SK-N-SH treated with all-trans-retinoic acid at 6 μM for 48 hours (cell line): ENCODE results near the gene TUBGCP3.

Experiments
- ATAC-seq: fragments of 200-7000 bp; cut with Tn5 transposase; 3 replicates; pipeline ENCODE4 v1.9.1; 2020; ENCODE audit warnings: mild to moderate bottlenecking, moderate library complexity
- ARNTL ChIP-seq: fragments of 450-650 bp; formaldehyde crosslinking; IDR thresholded peaks from 2 replicates; pipeline ENCODE4 v1.5.0; 2020; ENCODE audit warnings: low read depth, mild to moderate bottlenecking, moderate library complexity, borderline replicate concordance
- BACH2 ChIP-seq: fragments of 250-450 bp; sonication (Bioruptor Pico); IDR thresholded peaks from 2 replicates; pipeline ENCODE4 v1.9.0; 2021; ENCODE audit warnings: mild to moderate bottlenecking, borderline replicate concordance
- CSDC2 ChIP-seq: fragments of 250-450 bp; sonication (Bioruptor Pico); IDR thresholded peaks from 2 replicates; pipeline ENCODE4 v1.5.0; 2020; ENCODE audit warnings: mild to moderate bottlenecking, moderate library complexity
- ESRRG ChIP-seq: fragments of 250-450 bp; sonication (Bioruptor Pico); IDR thresholded peaks from 2 replicates; pipeline ENCODE4 v1.6.1; 2021; ENCODE audit warnings: mild to moderate bottlenecking
- GLIS3 ChIP-seq: fragments of 250-450 bp; sonication (Bioruptor Pico); IDR thresholded peaks from 2 replicates; pipeline ENCODE4 v1.5.0; 2020; ENCODE audit warnings: mild to moderate bottlenecking, moderate library complexity
- ISL1 ChIP-seq: fragments of 250-450 bp; sonication (Bioruptor Pico); IDR thresholded peaks from 2 replicates; pipeline ENCODE4 v2.1.2; 2022; ENCODE audit warnings: mild to moderate bottlenecking, moderate library complexity
- OSR1 ChIP-seq: fragments of 250-450 bp; sonication (Bioruptor Pico); IDR thresholded peaks from 2 replicates; pipeline ENCODE4 v1.8.0; 2022; ENCODE audit warnings: moderate library complexity, mild to moderate bottlenecking, inconsistent platforms
- PATZ1 ChIP-seq: fragments of 250-450 bp; sonication (Bioruptor Pico); IDR thresholded peaks from 2 replicates; pipeline ENCODE4 v1.8.0; 2020; ENCODE audit warnings: mild to moderate bottlenecking, moderate library complexity, borderline replicate concordance
- PPARA ChIP-seq: fragments of 250-450 bp; sonication (Bioruptor Pico); IDR thresholded peaks from 2 replicates; pipeline ENCODE4 v1.5.0; 2020; ENCODE audit warnings: mild to moderate bottlenecking, borderline replicate concordance
- RARB ChIP-seq: fragments of 250-450 bp; sonication (Bioruptor Pico); IDR thresholded peaks from 2 replicates; pipeline ENCODE4 v1.8.0; 2021; ENCODE audit warnings: mild to moderate bottlenecking, moderate library complexity
- SNAI2 ChIP-seq: fragments of 250-450 bp; sonication (Bioruptor Pico); IDR thresholded peaks from 2 replicates; pipeline ENCODE4 v1.5.0; 2020; ENCODE audit warnings: mild to moderate bottlenecking, moderate library complexity
- TCF4 ChIP-seq: fragments of 250-450 bp; sonication (Bioruptor Pico); IDR thresholded peaks from 2 replicates; pipeline ENCODE4 v1.8.0; 2021; ENCODE audit warnings: mild to moderate bottlenecking, moderate library complexity, borderline replicate concordance
- TOX ChIP-seq: fragments of 250-450 bp; sonication (Bioruptor Pico); IDR thresholded peaks from 2 replicates; pipeline ENCODE4 v1.8.0; 2021; ENCODE audit warnings: mild to moderate bottlenecking, moderate library complexity, borderline replicate concordance
- ZC3H10 ChIP-seq: fragments of 250-450 bp; sonication (Bioruptor Pico); IDR thresholded peaks from 2 replicates; pipeline ENCODE4 v1.5.1; 2021; ENCODE audit warnings: mild to moderate bottlenecking, moderate library complexity
- ZFP3 ChIP-seq: fragments of 250-450 bp; sonication (Bioruptor Pico); IDR thresholded peaks from 2 replicates; pipeline ENCODE4 v1.5.0; 2020; ENCODE audit warnings: mild to moderate bottlenecking, moderate library complexity
- ZFP30 ChIP-seq: fragments of 450-650 bp; formaldehyde crosslinking; IDR thresholded peaks from 2 replicates; pipeline ENCODE4 v1.5.0; 2022; ENCODE audit warnings: mild to moderate bottlenecking, moderate library complexity
- ZNF565 ChIP-seq: fragments of 450-650 bp; formaldehyde crosslinking; conservative IDR thresholded peaks from 2 replicates; pipeline ENCODE4 v1.5.0; 2020; ENCODE audit warnings: low read depth, mild to moderate bottlenecking, moderate library complexity
- ZNF70 ChIP-seq: fragments of 450-650 bp; formaldehyde crosslinking; IDR thresholded peaks from 2 replicates; pipeline ENCODE4 v1.5.0; 2020; ENCODE audit warnings: mild to moderate bottlenecking, moderate library complexity
- ZNF8 ChIP-seq: fragments of 450-650 bp; formaldehyde crosslinking; IDR thresholded peaks from 2 replicates; pipeline ENCODE4 v1.5.0; 2020; ENCODE audit warnings: mild to moderate bottlenecking, moderate library complexity
- TF ChIP-seq, protein P1 (sequence below): fragments of 250-450 bp; sonication (Bioruptor Pico); IDR thresholded peaks from 2 replicates; pipeline ENCODE4 v1.8.0; 2021; ENCODE audit warnings: low read depth, mild to moderate bottlenecking, moderate library complexity, borderline replicate concordance
- TF ChIP-seq, protein P2 (sequence below): fragments of 250-450 bp; sonication (Bioruptor Pico); IDR thresholded peaks from 2 replicates; pipeline ENCODE4 v1.5.0; 2020; ENCODE audit warnings: mild to moderate bottlenecking, moderate library complexity
- TF ChIP-seq, protein P3 (sequence below): fragments of 250-450 bp; sonication (Bioruptor Pico); IDR thresholded peaks from 2 replicates; pipeline ENCODE4 v1.5.1; 2020; ENCODE audit warnings: low read depth, mild to moderate bottlenecking, moderate library complexity

Gene TUBGCP3

GRCh38 chr13:112601371-112601770, 13.4 kb upstream of the TUBGCP3 start:
- TF ChIP-seq ESRRG (no peak), ZNF8 (CRISPR knock-in tag) (no peak)
- ATAC-seq, result no peak

DNA sequence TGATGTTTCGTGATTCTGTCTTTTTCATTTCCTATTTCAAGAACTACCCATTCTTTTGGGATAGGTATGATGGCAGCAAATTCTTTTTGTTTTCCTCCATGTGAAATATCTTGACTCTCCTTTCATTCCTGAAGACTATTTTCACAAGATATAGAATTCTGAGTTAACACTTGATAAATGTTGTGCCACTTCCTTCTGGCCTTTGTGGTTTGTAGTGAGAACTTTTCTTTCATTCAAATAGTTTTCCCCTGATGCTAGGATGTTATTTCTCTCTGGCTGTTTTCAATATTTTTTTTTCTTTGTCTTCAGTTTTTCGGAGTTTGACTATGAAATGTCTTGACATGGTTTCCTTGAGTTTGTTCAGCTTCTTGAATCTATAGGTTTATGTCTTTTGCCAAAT, 8.3 kb upstream of the TUBGCP3 start:
- ATAC-seq, result no peak
- TF ChIP-seq ARNTL (CRISPR knock-in tag) (no peak), ZFP30 (CRISPR knock-in tag) (no peak), BACH2 (CRISPR knock-in tag) (no peak), ZNF8 (CRISPR knock-in tag) (no peak), RARB (no peak), GLIS3 (CRISPR knock-in tag) (no peak), CSDC2 (no peak), TOX (no peak), ZNF565 (no peak), PPARA (no peak), OSR1 (CRISPR knock-in tag) (no peak), ISL1 (CRISPR knock-in tag) (no peak), SNAI2 (CRISPR knock-in tag) (no peak)
- TF ChIP-seq, protein P1, sequence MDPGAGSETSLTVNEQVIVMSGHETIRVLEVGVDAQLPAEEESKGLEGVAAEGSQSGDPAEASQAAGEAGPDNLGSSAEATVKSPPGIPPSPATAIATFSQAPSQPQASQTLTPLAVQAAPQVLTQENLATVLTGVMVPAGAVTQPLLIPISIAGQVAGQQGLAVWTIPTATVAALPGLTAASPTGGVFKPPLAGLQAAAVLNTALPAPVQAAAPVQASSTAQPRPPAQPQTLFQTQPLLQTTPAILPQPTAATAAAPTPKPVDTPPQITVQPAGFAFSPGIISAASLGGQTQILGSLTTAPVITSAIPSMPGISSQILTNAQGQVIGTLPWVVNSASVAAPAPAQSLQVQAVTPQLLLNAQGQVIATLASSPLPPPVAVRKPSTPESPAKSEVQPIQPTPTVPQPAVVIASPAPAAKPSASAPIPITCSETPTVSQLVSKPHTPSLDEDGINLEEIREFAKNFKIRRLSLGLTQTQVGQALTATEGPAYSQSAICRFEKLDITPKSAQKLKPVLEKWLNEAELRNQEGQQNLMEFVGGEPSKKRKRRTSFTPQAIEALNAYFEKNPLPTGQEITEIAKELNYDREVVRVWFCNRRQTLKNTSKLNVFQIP (CRISPR knock-in tag), result no peak

- ATAC-seq, result no peak
- TF ChIP-seq SNAI2 (CRISPR knock-in tag), result no peak
- TF ChIP-seq TOX, result no peak
- no peak for TF ChIP-seq ZNF70 (CRISPR knock-in tag)
- no peak for TF ChIP-seq ZNF565
- TF ChIP-seq ZFP3 (CRISPR knock-in tag), result no peak
- no peak for TF ChIP-seq PATZ1 (CRISPR knock-in tag)
- TF ChIP-seq ARNTL (CRISPR knock-in tag), result no peak
- no peak for TF ChIP-seq ESRRG
- no peak for TF ChIP-seq BACH2 (CRISPR knock-in tag)
- no peak for TF ChIP-seq TCF4 (CRISPR knock-in tag)
- no peak for TF ChIP-seq OSR1 (CRISPR knock-in tag)
- TF ChIP-seq, all 23 proteins: peak for 0
These were observed 4.7 kb upstream of the TUBGCP3 start for GRCh38 chr13:112592647-112593046.

DNA sequence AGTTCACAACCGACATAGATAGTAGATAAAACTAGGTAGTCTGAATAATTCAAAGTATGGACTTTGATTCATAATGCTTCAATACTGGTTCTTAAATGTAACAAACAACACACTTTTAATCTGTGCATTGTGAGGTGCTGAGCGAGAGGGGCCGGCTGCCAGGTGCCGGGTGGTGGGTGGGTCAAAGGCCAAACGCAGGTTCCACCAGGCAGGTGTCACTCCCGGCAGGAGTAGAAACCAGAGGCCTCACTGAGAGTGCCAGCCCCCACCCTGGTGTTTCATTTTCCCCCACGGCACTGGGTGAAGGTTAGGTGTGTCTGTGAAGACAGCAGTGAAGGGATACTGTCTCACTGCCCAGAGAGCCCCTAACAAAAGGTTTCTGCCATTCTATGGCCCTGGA, 4.2 kb upstream of the TUBGCP3 start:
- no peak for ATAC-seq
- no peak for TF ChIP-seq ZNF565
- no peak for TF ChIP-seq GLIS3 (CRISPR knock-in tag)
- no peak for TF ChIP-seq ZFP3 (CRISPR knock-in tag)
- no peak for TF ChIP-seq ZNF70 (CRISPR knock-in tag)
- TF ChIP-seq CSDC2, result no peak
- no peak for TF ChIP-seq TOX
- TF ChIP-seq OSR1 (CRISPR knock-in tag), result no peak
- no peak for TF ChIP-seq ZC3H10
- TF ChIP-seq ZNF8 (CRISPR knock-in tag), result no peak
- TF ChIP-seq, protein P2, sequence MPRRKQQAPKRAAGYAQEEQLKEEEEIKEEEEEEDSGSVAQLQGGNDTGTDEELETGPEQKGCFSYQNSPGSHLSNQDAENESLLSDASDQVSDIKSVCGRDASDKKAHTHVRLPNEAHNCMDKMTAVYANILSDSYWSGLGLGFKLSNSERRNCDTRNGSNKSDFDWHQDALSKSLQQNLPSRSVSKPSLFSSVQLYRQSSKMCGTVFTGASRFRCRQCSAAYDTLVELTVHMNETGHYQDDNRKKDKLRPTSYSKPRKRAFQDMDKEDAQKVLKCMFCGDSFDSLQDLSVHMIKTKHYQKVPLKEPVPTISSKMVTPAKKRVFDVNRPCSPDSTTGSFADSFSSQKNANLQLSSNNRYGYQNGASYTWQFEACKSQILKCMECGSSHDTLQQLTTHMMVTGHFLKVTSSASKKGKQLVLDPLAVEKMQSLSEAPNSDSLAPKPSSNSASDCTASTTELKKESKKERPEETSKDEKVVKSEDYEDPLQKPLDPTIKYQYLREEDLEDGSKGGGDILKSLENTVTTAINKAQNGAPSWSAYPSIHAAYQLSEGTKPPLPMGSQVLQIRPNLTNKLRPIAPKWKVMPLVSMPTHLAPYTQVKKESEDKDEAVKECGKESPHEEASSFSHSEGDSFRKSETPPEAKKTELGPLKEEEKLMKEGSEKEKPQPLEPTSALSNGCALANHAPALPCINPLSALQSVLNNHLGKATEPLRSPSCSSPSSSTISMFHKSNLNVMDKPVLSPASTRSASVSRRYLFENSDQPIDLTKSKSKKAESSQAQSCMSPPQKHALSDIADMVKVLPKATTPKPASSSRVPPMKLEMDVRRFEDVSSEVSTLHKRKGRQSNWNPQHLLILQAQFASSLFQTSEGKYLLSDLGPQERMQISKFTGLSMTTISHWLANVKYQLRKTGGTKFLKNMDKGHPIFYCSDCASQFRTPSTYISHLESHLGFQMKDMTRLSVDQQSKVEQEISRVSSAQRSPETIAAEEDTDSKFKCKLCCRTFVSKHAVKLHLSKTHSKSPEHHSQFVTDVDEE (CRISPR knock-in tag), result no peak
- TF ChIP-seq ARNTL (CRISPR knock-in tag), result no peak
- TF ChIP-seq RARB, result no peak
- TF ChIP-seq SNAI2 (CRISPR knock-in tag), result no peak
- no peak for TF ChIP-seq PATZ1 (CRISPR knock-in tag)
- TF ChIP-seq, protein P3, sequence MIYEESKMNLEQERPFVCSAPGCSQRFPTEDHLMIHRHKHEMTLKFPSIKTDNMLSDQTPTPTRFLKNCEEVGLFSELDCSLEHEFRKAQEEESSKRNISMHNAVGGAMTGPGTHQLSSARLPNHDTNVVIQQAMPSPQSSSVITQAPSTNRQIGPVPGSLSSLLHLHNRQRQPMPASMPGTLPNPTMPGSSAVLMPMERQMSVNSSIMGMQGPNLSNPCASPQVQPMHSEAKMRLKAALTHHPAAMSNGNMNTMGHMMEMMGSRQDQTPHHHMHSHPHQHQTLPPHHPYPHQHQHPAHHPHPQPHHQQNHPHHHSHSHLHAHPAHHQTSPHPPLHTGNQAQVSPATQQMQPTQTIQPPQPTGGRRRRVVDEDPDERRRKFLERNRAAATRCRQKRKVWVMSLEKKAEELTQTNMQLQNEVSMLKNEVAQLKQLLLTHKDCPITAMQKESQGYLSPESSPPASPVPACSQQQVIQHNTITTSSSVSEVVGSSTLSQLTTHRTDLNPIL (CRISPR knock-in tag), result no peak
- TF ChIP-seq ESRRG, result no peak
- TF ChIP-seq PPARA, result no peak
- TF ChIP-seq, protein P1 (CRISPR knock-in tag), result no peak
- TF ChIP-seq, all 23 proteins: peak for 0
